HG02759 (cell line): Measurements from ENCODE around the gene BTG2.
A peak's percentile ranks its signal among the peaks of the same experiment; 100 is the strongest.
"Not testable (repeated sequence)": the region's sequence is repeated elsewhere in the genome, so short reads cannot be mapped to it uniquely, and the experiment has no call there.

Experiments used
- ATAC-seq: cut with Tn5 transposase; IDR thresholded peaks from one replicate; pipeline ENCODE4 v1.9.1; 2021; ENCODE audit warnings: mild to moderate bottlenecking, moderate library complexity; ENCODE audit not compliant: unreplicated experiment

BTG2 gene

DNA sequence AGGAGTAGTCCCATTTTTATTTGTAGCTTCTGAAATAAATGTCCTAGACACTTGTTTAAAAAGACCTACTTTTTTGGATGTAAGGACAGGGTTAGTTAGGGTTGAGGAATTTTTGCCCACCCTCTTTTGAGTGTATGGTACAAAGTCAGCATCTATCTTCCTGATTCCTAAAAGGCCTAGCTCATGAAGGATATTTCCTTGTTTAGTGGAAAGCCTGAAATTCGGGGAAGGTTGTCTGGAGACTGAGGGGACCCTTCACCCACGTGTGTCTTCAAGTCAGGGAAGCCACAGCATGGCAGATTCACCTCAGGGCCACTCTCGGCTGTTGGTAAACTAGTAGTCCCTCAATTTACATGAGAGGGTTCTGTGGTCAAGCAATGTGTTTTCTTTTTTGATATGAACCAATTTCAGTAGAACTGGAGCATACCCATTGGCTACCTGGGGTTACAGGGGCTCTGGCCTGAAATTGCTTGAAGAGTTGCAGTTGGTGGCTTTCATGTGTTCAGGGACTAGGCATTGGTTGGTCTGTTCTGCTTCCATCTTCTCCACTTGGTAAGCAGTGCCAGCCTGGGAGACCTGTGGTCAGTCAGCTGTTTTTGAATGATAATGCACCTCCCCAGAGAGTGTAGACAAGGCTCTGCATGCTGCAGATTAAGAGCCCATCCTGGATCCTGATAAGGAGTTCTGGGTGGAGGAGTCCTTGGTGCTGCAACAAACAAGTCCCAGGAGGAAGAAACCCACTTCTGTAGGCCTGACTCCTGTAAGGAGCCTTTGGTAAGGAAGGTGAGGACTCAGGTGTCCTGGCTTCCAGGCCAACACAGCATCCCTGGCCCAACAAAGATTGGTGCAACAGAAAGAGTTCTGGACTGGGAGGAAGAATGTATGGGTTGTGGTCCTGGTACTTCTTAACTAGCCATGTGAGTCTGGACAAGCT, 6.3 kb downstream of the BTG2 start:
- ATAC-seq = no peak

- ATAC-seq = not testable (repeated sequence)
Observed at GRCh38 chr1:203314025-203314759, 8.9 kb downstream of the BTG2 start.

DNA sequence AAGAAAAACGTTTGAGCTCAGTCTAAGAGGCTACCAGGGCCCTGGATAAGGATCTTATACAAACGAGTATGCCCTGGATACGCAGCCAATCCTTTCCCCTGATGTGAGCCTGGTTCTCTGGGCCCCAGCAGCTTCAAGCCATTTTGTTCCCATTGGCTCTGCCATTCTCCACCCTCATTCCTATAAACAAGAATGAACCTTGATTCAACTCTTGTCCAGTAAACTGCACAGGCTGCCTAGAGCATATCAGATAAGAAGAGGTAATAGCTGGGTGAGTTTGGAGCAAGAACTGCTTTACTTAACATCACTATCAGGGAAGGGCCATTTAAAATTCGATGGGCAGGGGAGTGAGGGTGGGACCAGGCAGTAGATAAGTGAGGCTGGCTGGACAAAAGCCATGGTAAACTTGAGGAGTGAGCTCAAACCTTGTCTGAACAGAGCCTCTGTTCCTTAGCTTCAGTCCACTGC, 11.3 kb downstream of the BTG2 start:
- ATAC-seq = no peak

DNA sequence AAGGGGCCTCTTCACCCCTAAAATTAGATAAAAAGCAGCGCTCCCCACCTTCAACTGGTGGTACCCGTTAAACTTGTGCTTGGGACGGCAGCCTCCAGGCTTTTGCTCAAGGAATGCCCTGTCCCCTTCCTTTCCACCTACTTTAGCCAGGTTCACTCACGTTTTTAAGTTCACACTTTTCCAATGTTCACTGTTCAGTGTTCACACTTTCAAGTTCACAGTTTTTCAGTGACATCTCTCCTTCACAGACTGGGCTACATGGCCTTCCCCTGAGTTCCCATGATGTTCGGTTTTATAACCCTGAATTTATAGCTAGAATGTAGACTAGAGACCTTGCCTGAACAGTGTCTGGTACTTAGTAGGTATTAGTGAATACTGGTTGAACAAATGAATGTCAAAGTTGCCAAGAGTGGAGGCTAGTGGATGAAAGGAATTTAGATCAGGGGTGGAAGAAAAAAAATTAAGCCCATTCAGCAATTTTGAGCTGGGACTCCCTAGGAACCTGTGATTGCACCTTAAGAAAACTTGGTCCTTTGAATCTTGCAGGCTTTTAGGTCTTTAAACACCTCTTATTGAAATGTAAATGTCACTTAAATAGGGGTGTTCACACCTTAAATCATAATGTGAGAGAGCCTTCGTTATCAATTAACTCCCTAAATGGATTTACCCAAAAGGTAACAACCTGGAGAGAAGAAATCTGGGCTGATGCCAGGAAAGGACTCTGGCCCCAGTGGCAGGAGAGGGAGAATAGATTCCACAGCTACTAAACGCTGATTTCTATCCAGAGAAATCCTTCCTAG, 12.3 kb downstream of the BTG2 start:
- no peak for ATAC-seq

GRCh38 chr1:203318229-203318517, 12.9 kb downstream of the BTG2 start:
- ATAC-seq = no peak

DNA sequence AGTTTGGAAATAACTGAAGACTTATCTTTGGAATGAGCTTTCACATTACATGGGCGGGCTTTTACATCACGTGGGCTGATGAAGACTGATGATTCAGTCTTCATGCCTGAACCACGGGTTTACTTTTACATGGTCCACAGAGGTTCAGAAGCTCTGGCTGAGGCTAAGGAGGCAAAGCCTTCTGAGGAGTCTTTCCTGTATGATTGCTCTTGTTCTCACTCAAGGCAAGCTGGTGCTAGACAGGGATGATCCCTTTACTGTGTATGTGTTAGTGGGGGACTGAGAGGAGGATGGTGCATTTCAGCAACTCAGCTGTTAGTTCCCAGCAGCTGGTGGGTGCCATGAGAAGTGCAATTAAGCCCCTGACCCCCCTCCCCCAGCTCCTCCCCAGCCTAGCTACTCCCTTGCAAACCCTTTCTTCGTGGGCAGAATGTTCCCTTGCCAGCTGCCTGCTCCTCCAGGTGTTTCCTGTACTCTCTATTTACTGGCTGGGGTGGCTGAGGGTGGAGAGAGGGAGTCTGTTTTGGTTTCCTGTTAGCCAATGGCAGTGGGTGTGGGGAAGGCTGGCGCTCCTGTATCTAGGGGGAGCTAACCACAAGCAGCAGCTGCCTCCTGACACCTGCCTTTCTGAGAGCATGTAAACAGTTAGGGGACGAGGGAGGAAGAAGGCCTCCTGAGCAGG, 15.4 kb downstream of the BTG2 start:
- ATAC-seq = peak; percentile 68

DNA sequence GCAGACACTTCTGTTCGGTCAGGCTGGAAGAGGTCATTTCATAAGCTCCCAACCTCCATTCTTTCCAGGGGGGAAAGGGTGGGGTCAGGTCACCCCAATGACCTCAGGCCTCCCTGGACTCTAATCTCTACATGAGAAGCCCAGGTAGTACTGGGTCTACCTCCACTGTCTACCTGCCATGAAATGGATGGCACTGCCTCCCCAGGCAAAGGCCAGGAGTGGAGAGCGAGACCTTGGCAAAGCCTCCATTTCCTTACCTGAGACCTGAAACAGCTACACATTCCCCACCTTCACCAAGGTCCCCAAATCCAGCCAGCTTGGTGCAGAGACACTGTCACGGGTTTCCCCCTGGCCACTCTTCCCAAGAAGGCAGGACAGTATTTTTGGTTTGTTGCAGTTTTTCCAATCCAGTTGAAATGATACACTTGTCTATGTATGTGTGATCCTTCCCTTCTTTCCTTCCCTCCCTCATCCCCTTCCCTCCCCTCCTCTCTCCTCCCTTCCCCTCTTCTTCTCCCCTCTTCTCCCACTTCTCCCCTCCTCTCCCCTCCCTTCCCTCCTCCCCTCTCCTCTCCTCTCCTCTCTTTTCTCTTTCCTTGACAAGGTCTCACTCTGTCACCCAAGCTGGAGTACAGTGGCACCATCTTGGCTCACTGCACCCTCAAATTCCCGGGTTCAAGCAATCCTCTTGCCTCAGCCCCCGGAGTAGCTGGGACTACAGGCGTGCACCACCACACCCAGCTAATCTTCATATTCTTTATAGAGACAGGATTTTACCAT, 16.1 kb downstream of the BTG2 start:
- no peak for ATAC-seq

DNA sequence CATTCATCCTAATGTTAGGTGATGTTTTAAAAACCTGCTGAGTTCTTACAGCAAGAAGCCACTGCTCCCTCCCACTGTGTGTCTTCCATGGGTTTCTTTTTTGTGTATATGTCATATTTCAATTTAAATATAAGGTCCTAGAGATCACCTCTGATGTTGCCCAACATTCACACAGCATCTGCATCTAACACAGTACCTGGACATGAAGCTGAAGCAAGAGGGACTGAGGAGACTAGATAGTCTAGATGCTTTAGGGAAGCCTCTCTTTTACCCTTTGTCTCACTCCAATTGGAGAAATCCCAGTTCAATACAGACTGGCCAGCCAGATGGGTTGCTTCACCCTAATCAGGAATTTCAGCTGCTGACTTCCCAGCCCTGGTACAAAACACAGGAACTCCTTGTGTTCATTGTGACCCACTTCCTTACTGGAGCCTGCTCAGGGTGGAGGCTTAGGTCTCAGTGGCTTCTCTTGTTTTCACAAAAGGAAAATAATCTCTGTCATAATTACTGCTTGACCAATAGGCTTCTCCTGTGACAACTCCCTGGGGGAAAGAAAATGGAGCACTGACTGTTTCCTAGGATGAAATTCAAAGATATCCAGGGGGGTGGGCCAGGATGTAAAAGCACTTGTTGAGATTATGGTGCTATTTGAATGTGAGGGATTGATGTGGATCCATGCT, 17.3 kb downstream of the BTG2 start:
- ATAC-seq = no peak

GRCh38 chr1:203323587-203323986, 18.3 kb downstream of the BTG2 start:
- ATAC-seq = no peak

DNA sequence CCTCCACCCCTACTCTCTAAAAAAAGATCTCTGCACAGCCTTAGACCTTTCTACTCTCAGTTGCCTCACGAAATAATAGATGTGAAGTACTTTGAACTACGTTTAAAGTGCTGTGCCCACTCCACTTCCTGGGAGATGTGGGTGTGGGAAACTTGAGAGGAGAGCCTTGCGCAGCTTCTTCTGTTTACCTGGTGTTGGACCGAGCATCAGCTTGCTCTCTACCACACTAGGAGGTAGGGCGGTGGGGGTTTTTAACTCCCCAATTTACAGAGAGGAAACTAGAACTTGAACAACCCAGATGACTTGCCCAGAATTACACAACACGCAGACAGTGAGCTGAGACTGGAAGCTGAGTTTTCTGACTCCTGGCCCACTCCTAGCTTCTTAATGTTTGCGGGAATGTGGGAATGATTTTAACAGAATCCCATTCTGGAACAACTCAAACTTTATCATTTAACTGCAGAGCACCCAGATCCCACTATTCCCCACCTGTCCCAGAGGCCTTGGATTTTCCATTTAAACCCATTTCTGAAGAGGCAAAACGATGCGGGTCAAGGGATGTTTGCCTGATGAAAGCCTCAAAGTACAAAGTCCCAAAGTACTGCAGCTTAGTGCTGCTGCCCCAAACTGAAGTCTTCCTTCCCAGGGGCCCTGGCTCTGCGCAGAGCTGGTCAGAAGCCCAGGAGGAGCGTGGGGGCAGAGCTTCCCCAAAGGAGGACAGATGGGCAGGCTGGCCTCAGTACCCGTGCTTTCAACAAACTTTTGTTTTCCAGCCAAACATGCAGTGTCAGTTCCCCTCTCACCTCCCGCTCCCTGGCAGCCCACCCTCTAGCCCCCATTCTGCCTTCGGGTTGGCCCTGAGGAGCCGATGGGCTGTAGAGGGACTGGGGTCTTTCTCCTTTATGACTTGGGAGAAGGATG, 19.0 kb downstream of the BTG2 start:
- no peak for ATAC-seq

GRCh38 chr1:203325026-203325417, 19.7 kb downstream of the BTG2 start:
- ATAC-seq = peak; percentile 32

DNA sequence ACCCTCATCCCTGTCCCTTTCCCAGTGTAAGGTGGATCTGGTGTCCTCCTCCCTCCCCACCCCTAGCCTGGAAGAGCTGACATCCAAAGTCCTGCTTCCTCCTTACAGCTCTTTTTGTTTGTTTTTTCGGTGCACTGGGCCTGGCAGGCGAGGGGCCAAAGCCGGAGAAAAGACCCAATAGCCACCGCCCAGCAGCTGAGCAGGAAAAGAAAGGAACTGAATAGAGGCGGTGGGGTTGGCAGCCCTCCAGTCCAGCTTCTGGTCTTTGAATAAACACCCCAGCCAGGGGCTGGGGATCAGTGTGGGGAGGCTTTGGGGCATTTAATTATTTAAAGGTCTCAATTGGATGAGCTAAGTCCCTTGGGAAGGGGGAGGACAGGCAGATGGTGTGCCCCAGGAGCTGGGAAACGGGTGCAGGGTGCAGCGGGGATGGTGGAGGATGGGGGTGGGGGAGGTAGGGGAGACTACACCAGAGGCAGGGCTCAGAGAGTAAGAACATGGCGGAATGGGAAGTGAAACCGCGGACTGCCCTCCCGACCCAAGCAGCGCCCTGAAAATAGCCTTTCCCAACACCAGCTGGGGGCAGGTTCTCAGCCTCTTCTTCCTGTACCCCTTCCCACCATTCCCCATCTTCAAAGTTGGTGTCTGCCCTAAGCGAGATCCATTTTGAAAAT, 20.2 kb downstream of the BTG2 start:
- ATAC-seq = no peak

GRCh38 chr1:203326830-203327683, 21.7 kb downstream of the BTG2 start:
- peak; percentile 76 for ATAC-seq

DNA sequence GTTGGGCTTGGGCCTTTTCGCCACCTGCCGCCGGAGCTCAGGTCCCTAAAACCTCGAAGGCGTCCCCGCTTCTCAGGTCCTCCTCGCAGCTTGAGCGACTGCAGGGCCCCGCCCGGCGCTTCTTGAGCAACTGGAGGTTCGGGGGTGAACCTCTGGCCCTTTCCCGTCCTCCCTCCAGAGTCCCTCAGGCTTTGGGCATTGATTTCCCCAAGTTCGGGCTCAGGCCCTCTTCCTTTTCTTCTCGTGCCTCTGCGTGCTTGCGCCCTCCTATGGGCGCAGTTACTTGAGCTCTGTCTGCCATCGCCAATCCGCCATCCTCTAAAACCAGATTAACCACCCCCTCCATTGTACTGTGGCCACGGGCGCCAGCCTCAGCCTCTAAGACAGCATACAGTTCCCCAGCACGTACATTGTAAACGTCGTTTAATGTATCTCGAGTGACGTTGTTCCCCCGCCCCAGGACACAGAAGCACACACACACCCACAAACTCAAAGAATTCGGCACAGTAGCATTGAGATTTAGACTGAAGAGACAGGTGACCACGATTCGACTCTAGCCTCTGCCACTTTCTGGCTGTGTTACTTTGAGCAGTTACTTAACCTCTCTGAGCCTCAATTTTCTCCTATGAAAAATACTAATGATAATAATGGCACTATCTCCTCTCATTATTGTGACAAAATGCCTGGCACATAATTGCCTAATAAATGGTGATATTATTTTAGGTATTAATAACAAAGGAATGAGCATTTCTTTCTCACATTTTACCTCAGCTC, 22.6 kb downstream of the BTG2 start:
- ATAC-seq = peak; percentile 24

- no peak for ATAC-seq
Observed at GRCh38 chr1:203328714-203329122, 23.4 kb downstream of the BTG2 start.

GRCh38 chr1:203331224-203331623, 25.9 kb downstream of the BTG2 start:
- ATAC-seq = no peak
